ENCODE measurements around the gene SCYL2. TPM values are rescaled to one million over a fixed set of nuclear protein-coding genes. Genes with fewer than 3 reads are reported as not detected.
"Not testable (repeated sequence)": the region's sequence is repeated elsewhere in the genome, so short reads cannot be mapped to it uniquely, and the experiment has no call there.

SCYL2 gene
- total and polyA plus RNA-seq, 10 of the 15 experiments (the other 5 are each of a cell fraction or from before 2014, with no cell fraction given): 5.4 to 34.3 (median 26.9) TPM

GRCh38 chr12:100258127-100258526 lies 8.8 kb upstream of the SCYL2 start:
- no TSS peak for BruUV-seq (replicated peaks)
- H3K36me3 ChIP-seq (ENCODE audit: control insufficient read depth in 2 of 2, insufficient read depth in 2 of 2, low read length in 1 of 2): no peaks in the 10 kb centered on the region
- ChIA-PET RAD21 (ENCODE audit: unreplicated experiment) (no interaction called here), CTCF (no interaction called here), POLR2A (no interaction called here), SMC1A (ENCODE audit: uncharacterized antibody, unreplicated experiment) (interaction anchor here (0.8 to 1.1 kb wide), 2 partner anchors 9 to 13 kb away, joined by 3 read pairs; partner anchors contain the start of genes DEPDC4 and SCYL2)
- intact Hi-C loops (cut with micrococcal nuclease; ENCODE audit: unreplicated experiment) (no loop called here), in situ Hi-C loops (cut with MboI) (no loop called here)
- FAIRE-seq: no peak
- no peaks in the 10 kb centered on the region for H3K27me3 ChIP-seq (replicated peaks in 1 of 2; ENCODE audit: control insufficient read depth in 2 of 2, insufficient read depth in 2 of 2, low read length in 1 of 2)
- no peak overlapping the region for H2AFZ ChIP-seq (ENCODE audit: control insufficient read depth, low read depth, low read length)
- H3K9ac ChIP-seq (ENCODE audit: control insufficient read depth, insufficient read depth, low read length): no peak overlapping the region
- H3K79me2 ChIP-seq (ENCODE audit: control insufficient read depth, insufficient read depth, low read length): no peaks in the 10 kb centered on the region
- DNase-seq (ENCODE audit: low read depth, low spot score): no peak
- no peak for TF ChIP-seq SREBF2 (IDR thresholded peaks at IDR 0.05; ENCODE audit: low read length)
- no peak for TF ChIP-seq CEBPB (IDR thresholded peaks at IDR 0.05; ENCODE audit: borderline replicate concordance in 1 of 2, low read depth in 2 of 2, low read length in 2 of 2)
- TF ChIP-seq CHD2 (IDR thresholded peaks at IDR 0.05; ENCODE audit: borderline replicate concordance, low read depth, low read length): no peak
- no peaks in the 10 kb centered on the region for H3K9me3 ChIP-seq (replicated peaks; ENCODE audit: control insufficient read depth, insufficient read depth, low read length)
- H4K20me1 ChIP-seq (ENCODE audit: control insufficient read depth, insufficient read depth): no peaks in the 10 kb centered on the region
- no peak overlapping the region for H3K4me3 ChIP-seq
- H3K27ac ChIP-seq (ENCODE audit: control insufficient read depth, insufficient read depth): no peak overlapping the region
- no peaks in the 10 kb centered on the region for H3K4me1 ChIP-seq (ENCODE audit: control insufficient read depth, insufficient read depth, low read length)
- 90% methylated on average over 1 of the region's 1 CpG for WGBS (ENCODE audit: insufficient coverage, insufficient replicate concordance, low lambda C conversion rate, missing lambda C conversion rate)
- ATAC-seq: no peak
- H3K4me2 ChIP-seq (ENCODE audit: control insufficient read depth, insufficient read depth): no peak overlapping the region

GRCh38 chr12:100263131-100263530 lies 3.8 kb upstream of the SCYL2 start:
- Histone ChIP-seq H3K27me3 (replicated peaks in 1 of 2; ENCODE audit: control insufficient read depth in 2 of 2, insufficient read depth in 2 of 2, low read length in 1 of 2) (no peaks in the 10 kb centered on the region), H3K36me3 (ENCODE audit: control insufficient read depth in 2 of 2, insufficient read depth in 2 of 2, low read length in 1 of 2) (no peaks in the 10 kb centered on the region), H3K4me1 (ENCODE audit: control insufficient read depth, insufficient read depth, low read length) (peaks cover 3% of the 10 kb centered on the region; the same call in 1 of the 2 replicates), H3K4me3 (no peak overlapping the region), H3K79me2 (ENCODE audit: control insufficient read depth, insufficient read depth, low read length) (peaks cover 10% of the 10 kb centered on the region), H3K27ac (ENCODE audit: control insufficient read depth, insufficient read depth) (no peak overlapping the region), H4K20me1 (ENCODE audit: control insufficient read depth, insufficient read depth) (no peaks in the 10 kb centered on the region), H2AFZ (ENCODE audit: control insufficient read depth, low read depth, low read length) (no peak overlapping the region), H3K4me2 (ENCODE audit: control insufficient read depth, insufficient read depth) (no peak overlapping the region), H3K9me3 (replicated peaks; ENCODE audit: control insufficient read depth, insufficient read depth, low read length) (no peaks in the 10 kb centered on the region), H3K9ac (ENCODE audit: control insufficient read depth, insufficient read depth, low read length) (no peak overlapping the region)
- FAIRE-seq: no peak
- no peak for ATAC-seq
- SMC1A ChIA-PET (ENCODE audit: uncharacterized antibody, unreplicated experiment): no interaction called here
- CTCF ChIA-PET: interaction anchor here (1.8 kb wide), 1 partner anchor 28 kb away, joined by 5 read pairs; no protein-coding TSS in a partner anchor
- DNase-seq (ENCODE audit: low read depth, low spot score): no peak
- in situ Hi-C loops (cut with MboI): no loop called here
- TF ChIP-seq SUPT20H (IDR thresholded peaks at IDR 0.05; ENCODE audit: borderline replicate concordance, control insufficient read depth, low read depth, low read length): no peak
- TF ChIP-seq TCF12 (IDR thresholded peaks at IDR 0.05; ENCODE audit: low read depth, low read length): no peak
- POLR2A ChIA-PET: interaction anchor here (0.7 kb wide), 1 partner anchor 217 kb away, joined by 3 read pairs; no protein-coding TSS in a partner anchor
- RAD21 ChIA-PET (ENCODE audit: unreplicated experiment): no interaction called here
- no TSS peak for BruUV-seq (replicated peaks)
- 71% methylated on average over 5 of the region's 5 CpGs for WGBS (ENCODE audit: insufficient coverage, insufficient replicate concordance, low lambda C conversion rate, missing lambda C conversion rate)
- intact Hi-C loops (cut with micrococcal nuclease; ENCODE audit: unreplicated experiment): no loop called here

- H3K4me1 ChIP-seq (ENCODE audit: control insufficient read depth, insufficient read depth, low read length); H3K4me2 ChIP-seq (ENCODE audit: control insufficient read depth, insufficient read depth); H3K9me3 ChIP-seq (replicated peaks; ENCODE audit: control insufficient read depth, insufficient read depth, low read length); H4K20me1 ChIP-seq (ENCODE audit: control insufficient read depth, insufficient read depth); in situ Hi-C loops (cut with MboI); H3K27me3 ChIP-seq (replicated peaks in 1 of 2; ENCODE audit: control insufficient read depth in 2 of 2, insufficient read depth in 2 of 2, low read length in 1 of 2); H2AFZ ChIP-seq (ENCODE audit: control insufficient read depth, low read depth, low read length); ATAC-seq; H3K4me3 ChIP-seq; H3K36me3 ChIP-seq (ENCODE audit: control insufficient read depth in 2 of 2, insufficient read depth in 2 of 2, low read length in 1 of 2); BruUV-seq (replicated peaks); FAIRE-seq; DNase-seq (ENCODE audit: low read depth, low spot score); H3K9ac ChIP-seq (ENCODE audit: control insufficient read depth, insufficient read depth, low read length); H3K27ac ChIP-seq (ENCODE audit: control insufficient read depth, insufficient read depth): not testable (repeated sequence)
- ChIA-PET SMC1A (ENCODE audit: uncharacterized antibody, unreplicated experiment) (interaction anchor here (1.5 kb wide), 1 partner anchor 30 kb away, joined by 5 read pairs; no protein-coding TSS in a partner anchor), POLR2A (interaction anchor here (2.5 kb wide), 1 partner anchor 13 kb away, joined by 9 read pairs; no protein-coding TSS in a partner anchor), CTCF (interaction anchor here (0.7 to 1.3 kb wide), 2 partner anchors 30 to 140 kb away, joined by 3 read pairs; no protein-coding TSS in a partner anchor), RAD21 (ENCODE audit: unreplicated experiment) (interaction anchor here (0.9 kb wide), 1 partner anchor 126 kb away, joined by 3 read pairs; no protein-coding TSS in a partner anchor)
- H3K79me2 ChIP-seq (ENCODE audit: control insufficient read depth, insufficient read depth, low read length): peaks cover 28% of the 10 kb centered on the region
- intact Hi-C loops (cut with micrococcal nuclease; ENCODE audit: unreplicated experiment): loop anchor here (5.0 kb wide), 1 partner anchor 123 kb away; the partner anchor contains the start of gene BLTP3B
- 98% methylated on average over 5 of the region's 5 CpGs for WGBS (ENCODE audit: insufficient coverage, insufficient replicate concordance, low lambda C conversion rate, missing lambda C conversion rate)
Measured at GRCh38 chr12:100265107-100265506, 1.9 kb upstream of the SCYL2 start.

Data from GM12878 (cell line).